ENCODE measurements around the gene SLC22A1.

- TF ChIP-seq, protein P1, sequence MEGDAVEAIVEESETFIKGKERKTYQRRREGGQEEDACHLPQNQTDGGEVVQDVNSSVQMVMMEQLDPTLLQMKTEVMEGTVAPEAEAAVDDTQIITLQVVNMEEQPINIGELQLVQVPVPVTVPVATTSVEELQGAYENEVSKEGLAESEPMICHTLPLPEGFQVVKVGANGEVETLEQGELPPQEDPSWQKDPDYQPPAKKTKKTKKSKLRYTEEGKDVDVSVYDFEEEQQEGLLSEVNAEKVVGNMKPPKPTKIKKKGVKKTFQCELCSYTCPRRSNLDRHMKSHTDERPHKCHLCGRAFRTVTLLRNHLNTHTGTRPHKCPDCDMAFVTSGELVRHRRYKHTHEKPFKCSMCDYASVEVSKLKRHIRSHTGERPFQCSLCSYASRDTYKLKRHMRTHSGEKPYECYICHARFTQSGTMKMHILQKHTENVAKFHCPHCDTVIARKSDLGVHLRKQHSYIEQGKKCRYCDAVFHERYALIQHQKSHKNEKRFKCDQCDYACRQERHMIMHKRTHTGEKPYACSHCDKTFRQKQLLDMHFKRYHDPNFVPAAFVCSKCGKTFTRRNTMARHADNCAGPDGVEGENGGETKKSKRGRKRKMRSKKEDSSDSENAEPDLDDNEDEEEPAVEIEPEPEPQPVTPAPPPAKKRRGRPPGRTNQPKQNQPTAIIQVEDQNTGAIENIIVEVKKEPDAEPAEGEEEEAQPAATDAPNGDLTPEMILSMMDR (IDR thresholded peaks at IDR 0.05) = no peak
- no peak for TF ChIP-seq POLR2A (IDR thresholded peaks at IDR 0.05)
Observed at GRCh38 chr6:160138839-160139419, 17.3 kb downstream of the SLC22A1 start.
